Stimulated activated CD4-positive, alpha-beta T cell treated with anti-CD3 and anti-CD28 coated beads, Interleukin-4, amount 100 ng/mL, for 4 hours (primary cell): Measurements from ENCODE around the gene PCLAF.
"Not testable (repeated sequence)": the region's sequence is repeated elsewhere in the genome, so short reads cannot be mapped to it uniquely, and the experiment has no call there.

Experiments used
- DNase-seq, 2 experiments: peaks; one replicate each; pipeline ENCODE4 v3.0.0-alpha.2; 2020

The PCLAF gene

GRCh38 chr15:64361259-64361658, 20.0 kb downstream of the PCLAF start:
- no peak for DNase-seq

- no peak for DNase-seq
These were observed 24.6 kb downstream of the PCLAF start for GRCh38 chr15:64356710-64357040.

- DNase-seq: peak; percentile 89 to 95
These were observed 25.1 kb downstream of the PCLAF start, which contains the start of gene CSNK1G1 for GRCh38 chr15:64355944-64356709. CSNK1G1 (minus strand) TSS chr15:64356173; CDS start chr15:64300499, 55,674 bp downstream.

- DNase-seq: peak; percentile 43 to 65
These were observed 25.8 kb downstream of the PCLAF start for GRCh38 chr15:64355348-64355943.

GRCh38 chr15:64354688-64355344, 26.4 kb downstream of the PCLAF start:
- no peak for DNase-seq

GRCh38 chr15:64351265-64351664, 30.0 kb downstream of the PCLAF start:
- DNase-seq: no peak

- DNase-seq: no peak
These were observed 31.9 kb downstream of the PCLAF start for GRCh38 chr15:64349375-64349774.

- no peak for DNase-seq
These were observed 32.8 kb downstream of the PCLAF start for GRCh38 chr15:64348455-64348854.

GRCh38 chr15:64346242-64346641, 35.0 kb downstream of the PCLAF start:
- DNase-seq: not testable (repeated sequence)

- DNase-seq: no peak
These were observed 36.5 kb downstream of the PCLAF start for GRCh38 chr15:64344651-64345294.

GRCh38 chr15:64343841-64344240, 37.4 kb downstream of the PCLAF start:
- no peak for DNase-seq

- DNase-seq: no peak
These were observed 38.0 kb downstream of the PCLAF start for GRCh38 chr15:64343222-64343621.

GRCh38 chr15:64341961-64342360, 39.3 kb downstream of the PCLAF start:
- no peak for DNase-seq

- DNase-seq: no peak
These were observed 40.9 kb downstream of the PCLAF start for GRCh38 chr15:64340355-64340754.

GRCh38 chr15:64337761-64338160, 43.5 kb downstream of the PCLAF start:
- no peak for DNase-seq

GRCh38 chr15:64333986-64334929, 47.0 kb downstream of the PCLAF start:
- DNase-seq: peak; percentile 12 to 42

GRCh38 chr15:64333516-64333915, 47.7 kb downstream of the PCLAF start:
- no peak for DNase-seq

GRCh38 chr15:64331668-64332067, 49.6 kb downstream of the PCLAF start:
- not testable (repeated sequence) for DNase-seq

GRCh38 chr15:64326975-64327374, 54.3 kb downstream of the PCLAF start:
- not testable (repeated sequence) for DNase-seq

- DNase-seq: not testable (repeated sequence)
These were observed 54.8 kb downstream of the PCLAF start for GRCh38 chr15:64326458-64326857.

GRCh38 chr15:64324165-64324877, 56.9 kb downstream of the PCLAF start:
- no peak for DNase-seq

GRCh38 chr15:64315216-64315615, 66.0 kb downstream of the PCLAF start:
- DNase-seq: no peak
